Measurements from ENCODE around the gene RAB36.

The RAB36 gene

GRCh38 chr22:23163665-23164064 lies 18.4 kb downstream of the RAB36 start:
- DNase-seq = no peak

GRCh38 chr22:23164091-23164490 lies 18.8 kb downstream of the RAB36 start:
- no peak for DNase-seq

GRCh38 chr22:23166042-23166831 lies 21.0 kb downstream of the RAB36 start:
- DNase-seq = no peak

- DNase-seq = no peak
Observed at GRCh38 chr22:23166841-23167616, 21.8 kb downstream of the RAB36 start.

GRCh38 chr22:23168391-23169042 lies 23.2 kb downstream of the RAB36 start:
- DNase-seq = no peak

GRCh38 chr22:23169043-23169406 lies 23.7 kb downstream of the RAB36 start:
- DNase-seq = no peak

- DNase-seq = no peak
Observed at GRCh38 chr22:23175817-23176644, 30.8 kb downstream of the RAB36 start.

GRCh38 chr22:23176645-23177027 lies 31.4 kb downstream of the RAB36 start:
- DNase-seq = no peak

GRCh38 chr22:23177197-23177596 lies 31.9 kb downstream of the RAB36 start:
- DNase-seq = no peak

GRCh38 chr22:23178512-23179254 lies 33.4 kb downstream of the RAB36 start:
- DNase-seq = peak; percentile 63

- peak; percentile 8 for DNase-seq
Observed at GRCh38 chr22:23179381-23180299, 34.4 kb downstream of the RAB36 start.

- peak; percentile 66 for DNase-seq
Observed at GRCh38 chr22:23180301-23180892, 35.1 kb downstream of the RAB36 start, which contains the start of gene BCR. Gene BCR (plus strand): TSS chr22:23180509. CDS start chr22:23180961, 452 bp downstream.

- peak; percentile 19 for DNase-seq
Observed at GRCh38 chr22:23180893-23181720, 35.8 kb downstream of the RAB36 start.

GRCh38 chr22:23181721-23182308 lies 36.5 kb downstream of the RAB36 start:
- DNase-seq = no peak

GRCh38 chr22:23182309-23183060 lies 37.2 kb downstream of the RAB36 start:
- peak; percentile 42 for DNase-seq

- no peak for DNase-seq
Observed at GRCh38 chr22:23183061-23183698, 37.9 kb downstream of the RAB36 start.

GRCh38 chr22:23184100-23184763 lies 39.0 kb downstream of the RAB36 start:
- DNase-seq = no peak
